H9 (cell line): Measurements from ENCODE around the gene PASK. TPM values are rescaled to one million over a fixed set of nuclear protein-coding genes. Genes with fewer than 3 reads are reported as not detected.

Experiments used
- DNase-seq: peaks from one replicate; pipeline ENCODE4 v3.0.0-alpha.2; 2017
- H2AFZ ChIP-seq: one replicate; pipeline ENCODE4 v1.6.1; 2013; ENCODE audit warnings: mild to moderate bottlenecking, low read length, control low read depth, moderate library complexity
- H2AK5ac ChIP-seq: 2 replicates; pipeline ENCODE4 v1.6.1; 2013; ENCODE audit warnings: low read length, control low read depth, mixed read lengths; ENCODE audit not compliant: insufficient read length
- H2BK120ac ChIP-seq: one replicate; pipeline ENCODE4 v1.6.1; 2013; ENCODE audit warnings: low read depth, mild to moderate bottlenecking, low read length, control low read depth, inconsistent platforms; ENCODE audit not compliant: poor library complexity, severe bottlenecking
- H2BK12ac ChIP-seq: 2 replicates; pipeline ENCODE4 v1.6.1; 2013; ENCODE audit warnings: low read length, control low read depth, mixed read lengths, low read depth; ENCODE audit not compliant: insufficient read length
- H2BK15ac ChIP-seq: 2 replicates; pipeline ENCODE4 v1.6.1; 2013; ENCODE audit warnings: low read depth, low read length, control low read depth
- H2BK20ac ChIP-seq: one replicate; pipeline ENCODE4 v1.6.1; 2013; ENCODE audit warnings: low read depth, mild to moderate bottlenecking, low read length, control low read depth, inconsistent platforms; ENCODE audit not compliant: poor library complexity, severe bottlenecking
- H2BK5ac ChIP-seq: 2 replicates; pipeline ENCODE4 v1.6.1; 2013; ENCODE audit warnings: low read length, control low read depth, mixed read lengths; ENCODE audit not compliant: insufficient read length
- H3K14ac ChIP-seq: 2 replicates; pipeline ENCODE4 v1.6.1; 2013; ENCODE audit warnings: low read length, control low read depth; ENCODE audit not compliant: insufficient read depth
- H3K18ac ChIP-seq: 2 replicates; pipeline ENCODE4 v1.6.1; 2013; ENCODE audit warnings: low read depth, mild to moderate bottlenecking, mixed read lengths, low read length, control low read depth; ENCODE audit not compliant: insufficient read length
- H3K23ac ChIP-seq: 2 replicates; pipeline ENCODE4 v1.6.1; 2013; ENCODE audit warnings: low read length, control low read depth, mixed read lengths, low read depth; ENCODE audit not compliant: insufficient read length
- H3K23me2 ChIP-seq: 2 replicates; pipeline ENCODE4 v1.6.1; 2013; ENCODE audit warnings: low read depth, mild to moderate bottlenecking, mixed read lengths, low read length, control low read depth; ENCODE audit not compliant: insufficient read length, poor library complexity, severe bottlenecking
- H3K27ac ChIP-seq: 2 replicates; pipeline ENCODE4 v1.5.1; 2013; ENCODE audit warnings: low read length, control low read depth, mixed read lengths, low read depth; ENCODE audit not compliant: insufficient read length
- H3K27me3 ChIP-seq: 2 replicates; pipeline ENCODE4 v1.6.1; 2013; ENCODE audit warnings: low read length, control low read depth, inconsistent platforms; ENCODE audit not compliant: insufficient read depth
- H3K4ac ChIP-seq: 2 replicates; pipeline ENCODE4 v1.6.1; 2013; ENCODE audit warnings: low read depth, mild to moderate bottlenecking, control low read depth, inconsistent platforms, low read length, moderate library complexity
- H3K4me1 ChIP-seq: 2 replicates; pipeline ENCODE4 v1.6.1; 2013; ENCODE audit warnings: low read length, control low read depth, inconsistent platforms; ENCODE audit not compliant: insufficient read depth
- H3K4me2 ChIP-seq: 2 replicates; pipeline ENCODE4 v1.6.1; 2013; ENCODE audit warnings: low read length, control low read depth, mixed read lengths; ENCODE audit not compliant: insufficient read length, insufficient read depth
- H3K56ac ChIP-seq: 2 replicates; pipeline ENCODE4 v1.6.1; 2013; ENCODE audit warnings: low read depth, mild to moderate bottlenecking, mixed read lengths, low read length, control low read depth; ENCODE audit not compliant: insufficient read length
- H3K79me1 ChIP-seq: 2 replicates; pipeline ENCODE4 v1.6.1; 2013; ENCODE audit warnings: low read depth, mild to moderate bottlenecking, moderate library complexity, low read length, control low read depth, inconsistent platforms; ENCODE audit not compliant: insufficient read depth, poor library complexity, severe bottlenecking
- H3K79me2 ChIP-seq: 2 replicates; pipeline ENCODE4 v1.6.1; 2013; ENCODE audit warnings: low read length, control low read depth, inconsistent platforms; ENCODE audit not compliant: insufficient read depth
- H3K9ac ChIP-seq: 2 replicates; pipeline ENCODE4 v1.6.1; 2013; ENCODE audit warnings: low read length, control low read depth, mixed read lengths; ENCODE audit not compliant: insufficient read length; ENCODE audit errors: extremely low read depth
- H3K9me3 ChIP-seq: one replicate; pipeline ENCODE4 v1.6.1; 2013; ENCODE audit warnings: low read depth, low read length, inconsistent platforms; ENCODE audit not compliant: control insufficient read depth
- H3T11ph ChIP-seq: one replicate; pipeline ENCODE4 v1.6.1; 2013; ENCODE audit warnings: mild to moderate bottlenecking, low read length, control low read depth, inconsistent platforms
- H4K20me1 ChIP-seq: one replicate; pipeline ENCODE4 v1.6.1; 2013; ENCODE audit not compliant: control insufficient read depth, insufficient read length, insufficient read depth
- H4K5ac ChIP-seq: 2 replicates; pipeline ENCODE4 v1.6.1; 2013; ENCODE audit warnings: low read depth, mild to moderate bottlenecking, mixed read lengths, low read length, control low read depth; ENCODE audit not compliant: insufficient read length
- H4K8ac ChIP-seq: replicated peaks from 2 replicates; pipeline ENCODE4 v1.6.1; 2013; ENCODE audit warnings: low read length, control low read depth, mixed read lengths, low read depth; ENCODE audit not compliant: insufficient read length
- H4K91ac ChIP-seq: 2 replicates; pipeline ENCODE4 v1.6.1; 2013; ENCODE audit warnings: low read depth, mild to moderate bottlenecking, moderate library complexity, mixed read lengths, low read length, control low read depth; ENCODE audit not compliant: insufficient read length
- H3K27ac Mint-ChIP-seq, 3 experiments: 2 replicates in 2 of 3; 3 replicates in 1 of 3; pipeline ENCODE4 v1.8.0; 2020 to 2021; ENCODE audit warnings: mixed read lengths in 3 of 3, mild to moderate bottlenecking in 1 of 3, moderate library complexity in 1 of 3
- H3K27me3 Mint-ChIP-seq: 2 replicates; pipeline ENCODE4 v1.8.0; 2021; ENCODE audit warnings: low read depth, mild to moderate bottlenecking, moderate library complexity, mixed read lengths
- H3K36me3 Mint-ChIP-seq, 3 experiments: 2 replicates in 2 of 3; 3 replicates in 1 of 3; pipeline ENCODE4 v1.8.0; 2020 to 2021; ENCODE audit warnings: low read depth in 3 of 3, mixed read lengths in 3 of 3; ENCODE audit not compliant: insufficient read depth in 1 of 3
- H3K4me1 Mint-ChIP-seq, 2 experiments: 2 replicates each; pipeline ENCODE4 v1.8.0; 2020; ENCODE audit warnings: mixed read lengths in 2 of 2
- H3K4me3 Mint-ChIP-seq, 2 experiments: 2 replicates in 1 of 2; 3 replicates in 1 of 2; pipeline ENCODE4 v1.8.0; 2020 to 2021; ENCODE audit warnings: mild to moderate bottlenecking in 2 of 2, mixed read lengths in 2 of 2, moderate library complexity in 1 of 2
- H3K9me3 Mint-ChIP-seq, 2 experiments: 2 replicates in 1 of 2; 3 replicates in 1 of 2; pipeline ENCODE4 v1.8.0; 2020; ENCODE audit warnings: mild to moderate bottlenecking in 2 of 2, mixed read lengths in 2 of 2, moderate library complexity in 1 of 2
- WGBS: extraction: QIAGEN DNeasy Blood & Tissue Kit; methylation state at CpG from one replicate; pipeline ENCODE4 v1.1.7; 2013; ENCODE audit warnings: missing lambda C conversion rate, low lambda C conversion rate, mixed read lengths; ENCODE audit not compliant: insufficient read length; ENCODE audit errors: extremely low coverage; 5-methylcytosine and 5-hydroxymethylcytosine counted together
- total RNA-seq: library from RNA; stranded (reverse); gene quantifications from 2 replicates; pipeline ENCODE4 v1.2.1, GENCODE V29; 2021
- TF ChIP-seq, protein P1 (sequence below): fragments of 200-600 bp; sonication (generic); conservative IDR thresholded peaks from 3 replicates; pipeline ENCODE4 v1.8.0; 2021; ENCODE audit warnings: antibody characterized with exemption, mild to moderate bottlenecking

The PASK gene
- total RNA-seq, 1 experiment from 2014 or later = 68.0 TPM

DNA sequence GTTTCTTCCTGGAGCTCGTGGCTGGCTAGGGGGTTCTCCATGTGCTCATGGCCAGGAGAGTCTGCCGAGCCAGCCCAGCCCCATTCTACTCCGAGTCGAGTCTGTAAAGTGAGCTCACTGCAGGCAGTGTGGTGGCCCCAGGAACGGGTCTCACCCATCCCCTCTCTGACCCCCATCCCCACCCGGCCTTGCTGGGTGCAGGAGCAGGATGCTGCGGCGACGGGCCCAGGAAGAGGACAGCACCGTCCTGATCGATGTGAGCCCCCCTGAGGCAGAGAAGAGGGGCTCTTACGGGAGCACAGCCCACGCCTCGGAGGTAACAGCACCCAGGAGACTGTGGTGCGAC, 40.6 kb upstream of the PASK start:
- no peaks in the 10 kb centered on the region for H3K9me3 ChIP-seq
- H3K4me3 Mint-ChIP-seq = no peak overlapping the region
- no CpG with 5 or more reads among the region's 15 CpGs for WGBS

More for the DNA sequence above, 40.6 kb upstream of the PASK start:
- H3K36me3 Mint-ChIP-seq = no peaks in the 10 kb centered on the region
- Histone ChIP-seq H3K4ac (no peak overlapping the region), H3K79me1 (no peaks in the 10 kb centered on the region), H4K5ac (no peak overlapping the region), H3K4me1 (no peaks in the 10 kb centered on the region), H3K14ac (no peak overlapping the region), H4K20me1 (no peaks in the 10 kb centered on the region), H3K23ac (no peak overlapping the region), H2BK12ac (no peak overlapping the region), H2BK120ac (no peak overlapping the region), H3K27ac (no peak overlapping the region), H2BK20ac (no peak overlapping the region), H3K27me3 (no peaks in the 10 kb centered on the region), H2BK5ac (no peak overlapping the region), H3K79me2 (no peaks in the 10 kb centered on the region), H3K56ac (no peak overlapping the region), H3K4me2 (no peak overlapping the region), H3T11ph (no peak overlapping the region), H3K23me2 (no peaks in the 10 kb centered on the region), H3K18ac (no peak overlapping the region), H2AFZ (no peak overlapping the region), H2AK5ac (no peak overlapping the region), H4K8ac (no peak overlapping the region), H2BK15ac (no peak overlapping the region), H4K91ac (no peak overlapping the region), H3K9ac (no peak overlapping the region)
- no peak overlapping the region for H3K27ac Mint-ChIP-seq
- H3K4me1 Mint-ChIP-seq = peaks cover 8 to 13% of the 10 kb centered on the region in 2 experiments
- no peaks in the 10 kb centered on the region for H3K9me3 Mint-ChIP-seq
- TF ChIP-seq, protein P1, sequence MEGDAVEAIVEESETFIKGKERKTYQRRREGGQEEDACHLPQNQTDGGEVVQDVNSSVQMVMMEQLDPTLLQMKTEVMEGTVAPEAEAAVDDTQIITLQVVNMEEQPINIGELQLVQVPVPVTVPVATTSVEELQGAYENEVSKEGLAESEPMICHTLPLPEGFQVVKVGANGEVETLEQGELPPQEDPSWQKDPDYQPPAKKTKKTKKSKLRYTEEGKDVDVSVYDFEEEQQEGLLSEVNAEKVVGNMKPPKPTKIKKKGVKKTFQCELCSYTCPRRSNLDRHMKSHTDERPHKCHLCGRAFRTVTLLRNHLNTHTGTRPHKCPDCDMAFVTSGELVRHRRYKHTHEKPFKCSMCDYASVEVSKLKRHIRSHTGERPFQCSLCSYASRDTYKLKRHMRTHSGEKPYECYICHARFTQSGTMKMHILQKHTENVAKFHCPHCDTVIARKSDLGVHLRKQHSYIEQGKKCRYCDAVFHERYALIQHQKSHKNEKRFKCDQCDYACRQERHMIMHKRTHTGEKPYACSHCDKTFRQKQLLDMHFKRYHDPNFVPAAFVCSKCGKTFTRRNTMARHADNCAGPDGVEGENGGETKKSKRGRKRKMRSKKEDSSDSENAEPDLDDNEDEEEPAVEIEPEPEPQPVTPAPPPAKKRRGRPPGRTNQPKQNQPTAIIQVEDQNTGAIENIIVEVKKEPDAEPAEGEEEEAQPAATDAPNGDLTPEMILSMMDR = no peak
- H3K27me3 Mint-ChIP-seq = no peaks in the 10 kb centered on the region; the same call in 1 of the 2 replicates
- DNase-seq = no peak
